HG02970 (cell line): Measurements from ENCODE around the gene KNSTRN.
A peak's percentile ranks its signal among the peaks of the same experiment; 100 is the strongest.

Experiments
- ATAC-seq: cut with Tn5 transposase; IDR thresholded peaks from one replicate; pipeline ENCODE4 v1.9.1; 2021; ENCODE audit warnings: mild to moderate bottlenecking, moderate library complexity, moderate number of reproducible peaks; ENCODE audit not compliant: unreplicated experiment, low FRiP score

Gene KNSTRN

GRCh38 chr15:40382580-40383456, at the start of gene KNSTRN:
Gene KNSTRN, plus strand, starts transcription at chr15:40382721. Its CDS starts 115 bp downstream, at chr15:40382836.
- ATAC-seq = peak; percentile 92

GRCh38 chr15:40333922-40334492, 48.5 kb upstream of the KNSTRN start:
- ATAC-seq = no peak

GRCh38 chr15:40334541-40334940, 48.0 kb upstream of the KNSTRN start:
- ATAC-seq = no peak

- no peak for ATAC-seq
Observed at GRCh38 chr15:40334941-40335795, 47.4 kb upstream of the KNSTRN start.

GRCh38 chr15:40335938-40336743, 46.4 kb upstream of the KNSTRN start:
- ATAC-seq = no peak

- no peak for ATAC-seq
Observed at GRCh38 chr15:40336744-40337122, 45.8 kb upstream of the KNSTRN start.

GRCh38 chr15:40337597-40337996, 44.9 kb upstream of the KNSTRN start:
- no peak for ATAC-seq

- no peak for ATAC-seq
Observed at GRCh38 chr15:40338041-40338657, 44.4 kb upstream of the KNSTRN start.

GRCh38 chr15:40338921-40339620, 43.5 kb upstream of the KNSTRN start:
- ATAC-seq = no peak

- no peak for ATAC-seq
Observed at GRCh38 chr15:40339621-40339945, 42.9 kb upstream of the KNSTRN start.

- no peak for ATAC-seq
Observed at GRCh38 chr15:40340038-40340739, 42.3 kb upstream of the KNSTRN start.

- ATAC-seq = no peak
Observed at GRCh38 chr15:40340740-40341400, 41.7 kb upstream of the KNSTRN start, which contains the start of gene CCDC9B. Gene CCDC9B, minus strand, starts transcription at chr15:40340939. Its CDS starts 120 bp downstream, at chr15:40340819.

- no peak for ATAC-seq
Observed at GRCh38 chr15:40342416-40343320, 39.9 kb upstream of the KNSTRN start.

- ATAC-seq = no peak
Observed at GRCh38 chr15:40343512-40343911, 39.0 kb upstream of the KNSTRN start.

- ATAC-seq = no peak
Observed at GRCh38 chr15:40344217-40344616, 38.3 kb upstream of the KNSTRN start.

GRCh38 chr15:40344631-40345120, 37.8 kb upstream of the KNSTRN start:
- ATAC-seq = no peak
